ENCODE results near the gene SLC7A6. TPM values are rescaled to one million over a fixed set of nuclear protein-coding genes. Genes with fewer than 3 reads are reported as not detected.

Gene SLC7A6
- total RNA-seq, 2 experiments from 2014 or later, result 53.1 to 79.5 TPM

- H3K27ac ChIP-seq (ENCODE audit: low read depth, low read length, poor library complexity, severe bottlenecking), result no peak overlapping the region
- H3K9me3 ChIP-seq (ENCODE audit: low read length), result no peaks in the 10 kb centered on the region
- no peaks in the 10 kb centered on the region for H3K79me2 ChIP-seq (ENCODE audit: insufficient read depth, low read depth, low read length)
- H3K4me1 ChIP-seq (ENCODE audit: insufficient read depth, low read length, poor library complexity, severe bottlenecking), result peaks cover 37% of the 10 kb centered on the region
- peaks cover 15% of the 10 kb centered on the region; the same call in 1 of the 2 replicates for H3K36me3 ChIP-seq (ENCODE audit: insufficient read depth, low read length)
- no peak overlapping the region for H3K4me2 ChIP-seq (ENCODE audit: low read length)
- POLR2A ChIA-PET, result interaction anchor here (0.7 kb wide), 2 partner anchors 24 to 153 kb away, joined by 3 read pairs; no protein-coding TSS in a partner anchor
- no TSS peak for BruUV-seq (replicated peaks)
- no peaks in the 10 kb centered on the region for H4K20me1 ChIP-seq (ENCODE audit: insufficient read depth, low read length)
- H3K9me2 ChIP-seq (ENCODE audit: insufficient read depth, low read length), result no peaks in the 10 kb centered on the region
- DNase-seq (ENCODE audit: low spot score), result no peak
- TF ChIP-seq EZH2phosphoT487 (IDR thresholded peaks at IDR 0.05; ENCODE audit: borderline replicate concordance, low read depth, low read length) (no peak), CTCF (conservative IDR thresholded peaks at IDR 0.05; ENCODE audit: low read length) (no peak)
- intact Hi-C loops (cut with micrococcal nuclease; ENCODE audit: unreplicated experiment), result no loop called here
- no peak overlapping the region for H2AFZ ChIP-seq (ENCODE audit: low read length)
- CTCF ChIA-PET (ENCODE audit: unreplicated experiment), result no interaction called here
- H3K4me3 ChIP-seq (ENCODE audit: low read depth, low read length, poor library complexity, severe bottlenecking), result no peak overlapping the region
Observed at GRCh38 chr16:68233085-68233834, 31.1 kb upstream of the SLC7A6 start.

GRCh38 chr16:68233835-68234187 lies 30.5 kb upstream of the SLC7A6 start:
- no TSS peak for BruUV-seq (replicated peaks)
- Histone ChIP-seq H3K4me2 (ENCODE audit: low read length) (no peak overlapping the region), H3K4me1 (ENCODE audit: insufficient read depth, low read length, poor library complexity, severe bottlenecking) (peaks cover 37% of the 10 kb centered on the region), H3K27ac (ENCODE audit: low read depth, low read length, poor library complexity, severe bottlenecking) (no peak overlapping the region), H3K36me3 (ENCODE audit: insufficient read depth, low read length) (peaks cover 11% of the 10 kb centered on the region; the same call in 1 of the 2 replicates), H3K9me3 (ENCODE audit: low read length) (no peaks in the 10 kb centered on the region), H4K20me1 (ENCODE audit: insufficient read depth, low read length) (no peaks in the 10 kb centered on the region), H3K4me3 (ENCODE audit: low read depth, low read length, poor library complexity, severe bottlenecking) (no peak overlapping the region), H3K79me2 (ENCODE audit: insufficient read depth, low read depth, low read length) (no peaks in the 10 kb centered on the region), H3K9me2 (ENCODE audit: insufficient read depth, low read length) (no peaks in the 10 kb centered on the region), H2AFZ (ENCODE audit: low read length) (no peak overlapping the region)
- POLR2A ChIA-PET, result no interaction called here
- no peak for DNase-seq (ENCODE audit: low spot score)
- CTCF ChIA-PET (ENCODE audit: unreplicated experiment), result no interaction called here
- TF ChIP-seq EZH2phosphoT487 (IDR thresholded peaks at IDR 0.05; ENCODE audit: borderline replicate concordance, low read depth, low read length) (no peak), CTCF (conservative IDR thresholded peaks at IDR 0.05; ENCODE audit: low read length) (no peak)
- intact Hi-C loops (cut with micrococcal nuclease; ENCODE audit: unreplicated experiment), result no loop called here

Measured in OCI-LY7 (cell line).